CD4-positive, alpha-beta T cell treated with Interleukin-10 for 1 hour (primary cell): Measurements from ENCODE around the gene XPNPEP1.

Experiments used
- DNase-seq: peaks from one replicate; pipeline ENCODE4 v3.0.0-alpha.2; 2020

XPNPEP1 gene

DNA sequence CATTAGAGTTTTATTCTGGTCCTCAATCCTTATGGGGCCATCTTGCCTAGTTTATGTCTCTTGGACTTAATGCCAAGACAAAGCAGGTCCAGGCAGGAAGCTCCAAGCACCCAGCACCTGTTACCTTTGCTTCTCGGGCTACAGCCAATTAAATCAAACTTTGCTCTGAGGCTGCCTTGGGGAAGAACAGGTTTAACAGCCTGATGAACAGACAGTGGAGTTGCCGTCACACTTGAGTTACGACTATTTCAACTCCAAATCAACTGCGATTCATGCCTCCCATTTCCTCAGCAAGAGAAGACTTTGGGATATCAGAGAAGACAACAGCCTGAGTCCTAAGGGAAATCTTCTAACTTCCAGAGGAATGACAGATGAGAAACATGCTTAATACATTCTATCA lies 62.2 kb downstream of the XPNPEP1 start:
- no peak for DNase-seq

DNA sequence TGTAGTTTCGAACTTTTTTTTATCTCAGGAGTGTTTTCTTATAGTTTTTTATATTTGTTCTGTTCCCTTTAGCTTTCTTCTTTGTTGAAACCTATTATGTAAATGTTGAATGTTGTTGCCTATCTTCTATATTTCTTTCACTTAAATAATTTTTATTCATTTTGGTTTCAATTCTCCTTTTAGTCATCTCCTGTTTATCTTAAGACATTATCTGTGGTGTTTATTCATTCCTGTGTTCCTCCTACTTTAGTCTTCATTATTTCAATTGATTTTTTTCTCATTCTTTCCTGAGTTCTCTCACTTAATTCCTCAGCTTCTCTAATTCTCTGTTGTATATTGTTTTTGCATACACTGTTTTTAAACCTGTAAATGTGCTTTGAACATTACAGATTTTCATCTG lies 64.1 kb downstream of the XPNPEP1 start:
- DNase-seq = no peak

DNA sequence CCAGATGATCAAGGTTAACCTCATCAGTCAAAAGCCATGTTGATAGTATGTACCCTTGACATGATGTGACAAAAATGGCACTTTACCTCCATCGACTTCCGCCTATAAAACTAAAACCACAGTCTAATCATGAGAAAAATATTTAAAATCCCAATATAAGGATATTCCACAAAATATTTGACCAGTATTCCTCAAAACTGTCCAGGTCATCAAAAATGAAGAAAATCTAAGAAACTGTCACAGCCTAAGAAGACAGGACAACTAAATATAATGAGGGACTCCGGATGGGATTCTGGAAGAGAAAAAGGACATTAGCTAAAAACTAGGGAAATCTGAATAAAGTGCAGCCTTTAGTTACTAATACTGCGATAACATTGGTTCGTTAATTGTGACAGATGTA lies 67.6 kb downstream of the XPNPEP1 start:
- DNase-seq = no peak

DNA sequence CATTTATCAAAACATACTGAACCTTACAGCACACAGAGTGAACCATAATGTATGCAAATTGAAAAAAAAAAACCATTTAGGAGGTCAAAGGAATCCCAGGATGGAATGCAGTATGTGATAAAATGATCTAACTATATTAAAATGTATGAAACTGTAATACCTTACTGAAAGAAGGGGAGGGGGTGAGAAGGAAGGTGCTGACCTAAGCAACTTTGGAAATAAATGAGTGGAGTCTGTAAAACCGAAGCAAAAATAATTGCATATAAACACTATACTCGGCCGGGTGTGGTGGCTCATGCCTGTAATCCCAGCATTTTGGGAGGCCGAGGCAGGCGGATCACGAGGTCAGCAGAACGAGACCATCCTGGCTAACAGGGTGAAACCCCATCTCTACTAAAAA lies 69.4 kb downstream of the XPNPEP1 start:
- DNase-seq = no peak

- peak; percentile 68 for DNase-seq
Observed at GRCh38 chr10:109852475-109853037, 70.8 kb downstream of the XPNPEP1 start.

DNA sequence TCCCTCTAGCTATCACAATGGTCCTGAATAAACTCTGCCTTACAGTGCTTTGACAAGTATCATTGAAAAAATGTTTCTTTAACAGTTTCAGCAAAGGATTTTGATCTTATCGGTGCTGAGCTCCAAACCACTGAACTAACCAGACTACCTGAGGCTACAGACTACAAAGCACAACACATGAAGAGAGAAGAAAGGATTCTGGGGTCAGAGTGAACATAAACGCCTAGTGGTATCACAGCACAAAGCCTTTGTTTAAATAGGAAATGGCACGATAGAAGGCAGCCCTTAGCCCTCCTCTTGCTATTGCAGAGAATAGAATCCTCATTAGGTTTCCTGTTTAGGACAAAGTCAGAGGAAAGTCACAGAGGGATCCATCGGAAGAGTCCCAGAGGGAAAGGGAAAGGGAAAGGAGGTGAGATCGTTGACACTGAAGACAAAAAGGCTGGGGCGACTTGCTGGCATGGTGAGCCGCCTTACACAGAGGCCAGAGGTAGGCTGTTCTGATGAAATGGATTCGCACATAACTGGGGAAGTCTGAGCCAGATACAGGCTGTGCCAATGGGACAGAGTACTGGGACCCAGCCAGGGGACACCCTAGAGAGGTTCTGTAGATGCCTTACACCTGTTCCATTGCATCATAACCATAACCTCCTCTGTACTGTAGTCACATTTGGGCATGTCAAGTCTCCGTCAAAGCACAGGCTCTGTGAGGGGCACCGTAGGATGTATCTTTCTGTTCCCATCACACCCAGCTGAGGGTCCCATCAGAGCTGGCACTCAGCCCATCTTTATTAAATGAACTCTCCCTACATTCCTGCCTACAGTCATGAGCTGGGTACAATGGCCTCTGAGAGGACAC lies 71.5 kb downstream of the XPNPEP1 start:
- DNase-seq = no peak

DNA sequence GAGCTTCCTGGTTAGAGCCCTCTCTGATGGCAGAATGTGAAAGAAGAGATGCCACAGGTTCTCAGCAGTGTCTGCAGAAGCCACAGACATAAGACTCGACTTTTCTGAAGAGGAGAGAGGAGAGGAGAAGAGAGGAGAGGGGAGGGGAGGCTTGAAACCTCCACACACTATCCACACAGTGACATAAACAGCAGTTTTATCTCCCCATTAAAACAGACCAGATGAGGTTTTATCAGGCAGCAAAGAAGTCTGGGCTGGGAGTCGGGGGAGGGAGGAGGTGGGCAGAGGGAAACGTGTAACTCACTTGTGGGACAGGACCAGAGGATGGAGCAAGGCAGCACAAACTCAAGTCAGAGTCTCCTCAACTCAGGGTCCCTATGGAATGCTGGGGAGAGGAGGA lies 76.5 kb downstream of the XPNPEP1 start:
- no peak for DNase-seq

- DNase-seq = no peak
Observed at GRCh38 chr10:109845308-109845707, 78.0 kb downstream of the XPNPEP1 start.

GRCh38 chr10:109838592-109839244 lies 84.6 kb downstream of the XPNPEP1 start:
- no peak for DNase-seq

GRCh38 chr10:109837384-109837783 lies 85.9 kb downstream of the XPNPEP1 start:
- no peak for DNase-seq

DNA sequence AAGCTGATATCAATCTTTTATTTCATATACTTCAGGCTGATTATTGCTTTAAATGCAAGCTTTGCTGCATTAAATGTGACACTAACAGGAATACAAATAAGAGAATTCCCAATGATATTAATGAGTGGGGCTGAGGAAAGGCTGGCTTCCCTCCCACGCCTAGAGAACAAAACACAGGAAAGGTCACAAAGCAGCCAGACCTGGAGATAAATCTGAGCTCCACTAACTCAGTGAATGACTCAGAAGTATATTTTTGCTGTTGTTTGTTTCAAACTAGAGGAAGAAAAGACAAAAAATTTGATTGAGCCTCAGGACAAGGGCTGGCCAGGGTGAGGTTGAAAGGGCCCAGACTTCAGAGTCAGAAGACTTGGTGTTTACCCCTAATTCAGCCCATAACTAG lies 88.1 kb downstream of the XPNPEP1 start:
- no peak for DNase-seq

DNA sequence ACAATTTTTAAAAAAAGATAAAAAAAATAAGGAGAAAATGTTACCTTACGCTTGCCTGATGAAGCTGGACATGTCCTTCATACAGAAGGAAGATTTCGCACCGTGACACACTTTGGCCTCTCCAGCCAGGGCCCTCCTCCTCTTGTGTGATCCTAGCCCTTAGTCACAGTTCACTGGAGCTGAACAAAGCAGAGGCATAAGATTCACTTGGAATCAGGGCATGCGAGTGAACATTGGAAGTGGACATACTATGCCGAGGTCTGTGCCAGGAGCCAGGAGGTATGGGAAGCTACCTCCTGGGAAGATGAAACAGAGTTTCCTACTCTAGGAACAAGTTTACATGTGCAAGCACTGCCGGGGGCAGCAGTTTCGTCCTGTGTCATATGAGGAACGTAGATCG lies 91.5 kb downstream of the XPNPEP1 start:
- no peak for DNase-seq

- DNase-seq = no peak
Observed at GRCh38 chr10:109824206-109824605, 99.1 kb downstream of the XPNPEP1 start.

GRCh38 chr10:109823196-109823595 lies 100.1 kb downstream of the XPNPEP1 start:
- no peak for DNase-seq

GRCh38 chr10:109821672-109822071 lies 101.6 kb downstream of the XPNPEP1 start:
- no peak for DNase-seq

DNA sequence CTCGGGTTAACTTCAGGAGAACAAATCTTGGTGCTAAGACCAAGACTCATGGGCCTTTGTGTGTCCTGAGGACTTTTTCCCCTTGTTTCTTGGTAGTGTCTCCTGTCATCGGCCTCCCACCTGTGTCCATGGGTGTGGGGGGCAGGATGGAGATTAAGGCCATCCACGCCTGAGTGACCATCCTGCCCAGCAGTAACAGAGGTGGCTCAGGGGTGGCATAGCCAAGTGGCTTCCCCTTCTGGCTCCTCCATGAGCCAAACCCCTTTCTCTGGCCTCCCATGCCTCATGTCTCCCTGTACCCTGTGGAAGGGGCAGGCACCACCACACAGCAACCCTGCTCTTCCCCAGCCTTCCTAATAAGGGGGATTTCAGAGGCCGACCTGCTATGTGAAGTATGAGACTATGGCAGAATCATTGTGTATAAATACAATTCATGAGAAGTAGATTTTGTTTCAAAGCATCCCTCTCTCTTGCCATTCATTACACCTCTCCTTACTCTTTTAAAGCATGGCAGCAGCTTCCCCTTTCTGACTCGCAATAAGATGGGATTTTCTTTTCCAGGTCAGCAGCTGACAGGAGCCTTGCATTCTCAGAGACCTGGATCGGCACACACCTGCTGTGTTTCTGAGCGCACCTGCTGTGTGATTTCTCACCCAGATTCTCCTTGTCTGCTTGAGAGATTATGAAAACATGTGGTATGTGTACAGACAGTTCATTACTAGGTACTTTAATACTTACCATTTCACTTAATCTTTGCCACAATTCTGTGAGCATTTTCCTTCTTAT lies 102.5 kb downstream of the XPNPEP1 start:
- DNase-seq = no peak

DNA sequence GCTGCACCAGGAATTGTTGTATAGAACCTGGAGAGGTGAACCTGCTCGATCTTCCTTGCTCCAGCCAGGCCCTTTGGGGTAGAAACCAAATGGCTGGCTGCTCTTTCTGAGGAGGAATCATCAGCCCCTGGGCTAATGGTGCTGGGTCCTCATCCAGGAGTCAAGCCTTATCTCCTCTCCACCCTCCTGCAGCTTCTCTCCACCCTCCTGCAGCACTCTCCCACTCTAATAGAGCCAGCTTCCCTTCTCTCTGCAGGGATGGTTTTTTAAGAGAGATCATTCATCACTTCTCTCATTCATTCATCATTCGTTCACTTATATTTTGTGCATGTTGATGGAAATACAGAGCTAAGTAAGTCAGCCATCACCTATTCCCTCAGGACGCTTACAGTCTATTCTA lies 103.5 kb downstream of the XPNPEP1 start:
- no peak for DNase-seq
